Left colon (tissue), 2 donors: ENCODE results near the gene CRTC1. TPM values are rescaled to one million over a fixed set of nuclear protein-coding genes. Genes with fewer than 3 reads are reported as not detected.

Source experiments
- ATAC-seq: fragments of 200-7000 bp; cut with Tn5 transposase; one replicate; pipeline ENCODE4 v1.9.1; 2020; ENCODE audit warnings: mild to moderate bottlenecking, moderate library complexity
- DNase-seq, 2 donors: peaks; one replicate each; pipeline ENCODE4 v3.0.0-alpha.2; 2020
- intact Hi-C, 2 donors: fragments of 100-400 bp; cut with DNase I in 1 of 2; cut with micrococcal nuclease in 1 of 2; formaldehyde crosslinking; loops; one replicate each; pipeline versions ENCODE4 v1.11.2 to v1.14.0; 2022; cut with DNase I, micrococcal nuclease
- total RNA-seq, 2 donors: library from RNA; stranded (reverse); fragmentation: NEBNext Ultra II Directional; extraction: Animal tissue kit (Norgen Biotek cat#: 25700); gene quantifications; one replicate each; pipeline ENCODE4 v1.2.1, GENCODE V29; 2021
- donor health status: DM: no; HTN: no; CAD: no.
- donor health status: DM: yes; HTN: yes; CAD: no.

The CRTC1 gene
- total RNA-seq, 2 donors from 2014 or later = 10.2 TPM

DNA sequence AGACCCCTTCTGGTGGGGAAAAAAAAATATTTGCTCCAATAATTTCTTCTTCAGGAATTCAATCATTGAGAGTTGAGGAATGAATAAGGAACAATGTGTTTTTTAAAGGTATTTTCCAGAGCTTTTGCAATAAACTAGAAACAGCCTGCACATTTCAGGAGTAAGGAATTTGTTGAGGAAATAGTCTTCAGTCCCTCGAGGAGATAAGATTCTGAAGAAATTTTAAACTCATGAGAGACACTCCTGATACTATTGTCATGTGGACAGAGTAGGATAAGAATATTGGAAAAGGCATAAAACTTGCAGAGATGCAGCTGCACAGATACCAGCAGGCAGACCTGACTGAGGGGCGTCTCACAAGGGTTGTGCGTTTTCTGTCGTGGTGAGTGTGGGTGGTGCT lies 71.0 kb downstream of the CRTC1 start:
- no peak for DNase-seq
- ATAC-seq = no peak
- intact Hi-C loops = no loop called here

GRCh38 chr19:18756896-18757295 lies 73.4 kb downstream of the CRTC1 start:
- ATAC-seq (no peak), DNase-seq (no peak)
- intact Hi-C loops = no loop called here

DNA sequence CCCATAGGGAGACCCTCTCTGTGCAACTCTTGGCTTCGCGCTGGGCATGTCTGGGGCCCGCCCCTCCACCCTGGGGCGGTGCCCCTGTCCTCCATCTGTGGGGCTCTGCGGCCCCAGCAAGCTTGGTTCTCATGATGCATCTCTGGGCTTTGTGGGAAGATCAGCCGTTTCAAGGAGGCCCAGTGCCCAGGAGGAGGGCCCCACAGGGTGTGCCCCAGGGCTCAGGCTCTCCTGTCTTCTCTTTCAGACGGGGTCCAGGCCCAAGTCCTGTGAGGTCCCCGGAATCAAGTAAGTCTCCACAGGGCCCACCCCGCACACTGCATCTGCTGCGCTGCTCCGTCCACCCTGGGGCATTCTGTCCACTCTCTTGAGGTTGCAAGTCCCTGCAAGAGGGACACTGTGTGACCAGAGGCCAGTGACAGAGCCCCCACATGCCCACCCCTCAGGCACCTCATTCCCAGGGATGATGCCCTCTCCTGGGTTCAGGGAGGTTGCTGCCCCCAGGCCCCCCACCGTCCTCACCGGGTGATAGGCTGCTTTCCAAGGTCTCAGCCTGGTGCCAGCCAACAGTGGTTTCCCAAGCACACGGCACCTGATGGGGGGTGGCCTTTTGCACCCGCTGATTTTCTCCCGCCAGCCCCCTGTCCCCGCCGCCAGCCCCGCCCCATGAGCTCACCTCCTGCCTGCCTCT lies 76.0 kb downstream of the CRTC1 start:
- intact Hi-C loops = no loop called here
- no peak for ATAC-seq
- DNase-seq = no peak

GRCh38 chr19:18759995-18760426 lies 76.5 kb downstream of the CRTC1 start:
- no peak for ATAC-seq
- DNase-seq = no peak
- intact Hi-C loops = no loop called here

DNA sequence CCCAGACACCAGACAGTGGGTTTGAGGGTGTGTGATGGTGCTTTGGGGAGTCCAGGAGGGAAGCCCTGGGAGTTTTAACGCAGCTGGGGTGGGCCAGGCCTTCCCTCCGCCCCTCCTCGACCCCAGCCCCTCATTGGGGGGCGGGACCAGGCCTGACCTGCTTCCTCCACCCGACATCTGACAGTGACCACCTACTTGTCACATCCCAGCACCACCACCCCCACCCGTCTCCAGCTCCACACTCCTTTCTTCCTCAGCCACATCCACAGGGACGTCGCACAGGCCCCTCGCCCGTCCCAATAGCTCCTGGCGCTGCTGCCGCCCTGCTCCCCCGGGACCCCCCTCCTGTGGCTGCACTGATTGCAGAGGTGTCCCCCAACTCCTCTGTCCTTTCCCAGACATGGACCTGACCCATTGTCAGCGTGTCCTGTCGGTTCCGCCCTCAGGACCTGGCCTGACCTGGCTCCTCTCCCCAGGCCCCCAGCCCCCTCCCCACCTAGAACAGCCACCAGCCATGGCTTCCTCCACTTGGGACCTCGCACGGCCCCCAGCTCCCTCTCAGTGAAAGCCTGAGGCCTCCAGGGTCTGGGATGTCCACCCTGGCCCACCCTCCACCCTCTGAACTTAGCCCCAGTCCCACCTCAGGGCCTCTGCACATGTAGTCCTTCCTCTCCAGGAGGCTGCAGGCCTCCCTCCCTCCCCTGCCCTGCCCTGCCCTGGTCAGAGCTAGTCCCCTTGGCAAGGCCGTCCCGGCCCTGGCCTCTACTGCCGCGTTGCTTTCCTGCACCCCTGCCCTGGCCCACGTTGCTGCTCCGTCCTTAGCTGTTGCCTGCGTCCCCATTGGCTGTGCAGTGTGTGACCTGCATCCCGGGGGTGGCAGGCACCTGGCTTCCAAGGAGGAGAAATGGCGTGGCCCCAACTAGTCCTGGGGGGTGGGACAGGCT lies 77.2 kb downstream of the CRTC1 start:
- DNase-seq = no peak
- no peak for ATAC-seq
- intact Hi-C loops = no loop called here

- intact Hi-C loops = no loop called here
- no peak for DNase-seq
- no peak for ATAC-seq
Measured at GRCh38 chr19:18761531-18762110, 78.1 kb downstream of the CRTC1 start.

DNA sequence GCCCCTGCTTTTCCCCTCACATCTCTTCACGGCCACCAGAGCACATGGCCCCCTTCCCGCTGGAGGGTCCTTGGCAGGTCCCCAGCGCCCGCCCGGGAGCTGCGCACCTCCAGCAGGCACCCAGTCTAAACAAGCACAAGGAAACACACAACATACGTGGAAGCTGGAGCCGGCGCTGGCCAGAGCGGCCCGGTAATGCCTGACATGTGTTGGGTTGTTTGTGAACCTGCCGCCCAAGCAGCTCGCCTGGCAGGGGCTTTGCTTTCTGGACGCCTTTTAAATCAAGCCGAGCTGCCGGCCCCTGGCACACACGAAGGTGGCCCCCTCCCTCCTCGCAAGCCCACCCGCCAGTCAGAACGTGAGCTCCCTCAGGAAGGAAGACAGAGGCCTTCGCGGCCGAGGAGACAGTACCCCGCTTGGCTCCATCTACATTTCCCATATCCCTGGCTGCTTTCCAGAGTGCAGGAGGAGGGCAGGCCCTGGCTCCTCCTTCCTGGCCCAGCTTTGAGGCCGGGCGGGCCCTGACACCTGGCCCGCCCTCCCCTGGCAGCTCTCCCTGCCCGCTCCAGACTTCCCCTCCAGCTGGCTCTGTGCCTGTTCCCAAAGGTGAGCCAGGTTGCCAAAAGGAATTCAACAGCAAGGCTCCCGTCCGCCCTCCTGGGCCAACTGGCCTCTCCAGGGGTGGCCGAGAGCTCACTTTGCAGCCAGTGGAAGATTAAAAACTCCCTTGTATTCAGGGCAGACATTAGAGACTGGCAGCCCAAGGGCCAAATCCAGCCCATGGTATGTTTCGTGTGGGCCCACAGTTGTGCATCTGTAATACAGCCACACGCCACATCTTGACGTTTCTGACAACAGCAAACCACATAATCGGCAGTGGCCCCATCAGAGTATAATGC lies 78.9 kb downstream of the CRTC1 start:
- DNase-seq (peak; percentile 88 to 90), ATAC-seq (peak; percentile 95)
- intact Hi-C loops = no loop called here

DNA sequence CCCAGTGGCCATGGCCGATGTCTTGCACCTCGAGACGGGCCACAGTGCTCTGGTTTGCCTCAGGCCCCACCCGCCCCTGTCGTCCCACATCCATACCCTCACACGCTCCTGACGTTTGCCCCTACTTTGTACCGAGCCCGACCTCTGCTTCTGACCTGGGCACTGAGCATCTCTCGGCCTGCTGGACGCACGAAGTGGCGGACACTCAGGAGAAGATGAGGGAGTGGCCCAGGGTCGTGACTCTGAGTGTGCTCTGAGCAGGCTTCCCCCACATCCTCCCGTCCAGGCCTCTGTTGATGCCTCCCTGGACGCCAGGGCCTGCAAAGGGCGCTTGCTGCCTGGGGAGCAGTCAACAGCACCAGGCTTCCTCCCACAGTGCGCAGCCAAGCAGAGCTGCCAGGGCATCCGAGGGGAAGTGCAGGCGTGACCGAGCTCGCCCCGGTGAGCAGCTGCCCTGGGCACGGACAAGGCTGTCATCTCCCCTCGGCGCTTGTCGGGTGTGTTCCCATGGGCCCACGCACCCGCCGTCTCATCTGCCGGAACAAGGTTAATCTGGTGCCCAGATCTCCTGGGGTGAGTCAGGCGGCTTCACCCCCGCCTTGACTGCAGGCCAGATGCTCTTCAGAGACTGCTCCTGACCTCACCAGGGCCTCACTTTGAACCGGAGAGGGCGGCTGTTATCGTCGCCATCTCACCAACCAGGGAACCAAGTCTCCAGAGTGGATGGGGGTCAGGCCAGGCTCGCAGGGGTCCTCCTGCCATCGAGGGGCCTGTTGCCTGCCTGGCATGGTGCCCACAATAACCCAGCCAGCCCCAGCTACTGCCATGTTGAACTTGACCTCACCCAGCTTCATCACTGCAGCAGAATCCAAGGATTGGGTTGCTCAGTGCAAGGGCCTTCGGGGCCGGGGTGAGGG lies 80.5 kb downstream of the CRTC1 start:
- ATAC-seq (no peak), DNase-seq (no peak)
- intact Hi-C loops = no loop called here

DNA sequence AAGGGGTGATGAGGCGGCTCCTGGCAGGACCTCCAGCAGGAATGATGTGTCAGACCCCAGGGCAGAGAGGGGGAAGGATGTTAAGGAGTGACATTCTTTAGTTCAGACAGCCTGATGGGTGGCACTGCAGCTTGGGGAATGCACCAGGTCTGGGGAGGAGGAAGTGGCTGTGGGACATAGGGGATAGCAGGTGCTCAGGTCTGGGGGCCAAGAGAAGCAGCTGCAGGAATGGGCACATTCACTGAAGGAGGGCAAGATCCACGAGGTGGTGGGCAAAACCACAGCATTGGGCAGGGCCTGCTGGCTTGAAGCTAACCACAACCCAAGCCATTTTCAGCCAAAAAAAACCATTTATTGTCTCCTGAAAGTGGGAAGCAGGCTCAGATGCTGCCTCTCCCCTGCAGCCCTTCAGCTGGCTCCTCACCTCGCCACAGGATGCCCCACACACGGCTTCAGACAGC lies 81.1 kb downstream of the CRTC1 start:
- no peak for DNase-seq
- ATAC-seq = no peak
- intact Hi-C loops = no loop called here

GRCh38 chr19:18765224-18765623 lies 81.7 kb downstream of the CRTC1 start:
- intact Hi-C loops = no loop called here
- DNase-seq (peak in 1 of 2 donors; percentile 43), ATAC-seq (peak; percentile 50)

- no peak for DNase-seq
- intact Hi-C loops = no loop called here
- ATAC-seq = no peak
Measured at GRCh38 chr19:18768046-18768771, 84.7 kb downstream of the CRTC1 start.

- intact Hi-C loops = no loop called here
- ATAC-seq (peak; percentile 54), DNase-seq (no peak)
Measured at GRCh38 chr19:18768997-18769891, 85.8 kb downstream of the CRTC1 start.

GRCh38 chr19:18769989-18770528 lies 86.6 kb downstream of the CRTC1 start:
- DNase-seq (no peak), ATAC-seq (no peak)
- intact Hi-C loops = no loop called here

DNA sequence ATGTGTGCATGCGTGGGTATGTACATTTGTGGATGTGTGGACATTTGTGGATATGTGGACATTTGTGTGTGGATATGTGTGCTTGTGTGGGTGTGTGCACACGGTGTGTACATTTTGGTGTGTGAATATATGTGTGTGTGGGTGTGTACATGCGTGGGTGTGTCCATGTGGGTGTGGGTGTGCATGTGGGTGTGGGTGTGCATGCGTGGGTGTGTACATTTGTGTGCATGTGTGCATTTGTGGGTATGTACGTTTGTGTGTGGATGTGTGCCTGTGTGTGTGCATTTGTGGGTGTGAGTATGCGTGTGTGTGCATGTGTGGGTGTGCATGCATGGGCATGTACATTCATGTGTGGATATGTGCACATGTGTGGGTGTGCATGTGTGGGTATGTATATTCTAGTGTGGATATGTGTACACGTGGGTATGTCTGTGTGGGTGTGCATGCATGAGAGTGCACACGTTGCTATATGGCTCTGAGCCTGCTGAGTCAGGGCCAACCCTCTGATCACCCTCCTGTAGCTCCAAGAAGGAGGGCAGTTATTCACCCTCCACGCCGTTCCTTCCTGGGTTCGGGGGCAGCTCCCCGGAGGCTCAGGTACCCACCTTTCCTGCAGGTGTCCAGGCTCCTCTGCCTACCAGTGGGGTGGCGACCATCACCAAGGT lies 87.3 kb downstream of the CRTC1 start:
- intact Hi-C loops = no loop called here
- no peak for DNase-seq
- ATAC-seq = no peak
